UCSD-AML1 (cell line): ENCODE results near the gene SYTL2.
"Not testable (repeated sequence)": the region's sequence is repeated elsewhere in the genome, so short reads cannot be mapped to it uniquely, and the experiment has no call there.

Source experiments
- DNase-seq: peaks from one replicate; lab custom pipeline; 2025; ENCODE audit not compliant: unreplicated experiment; lab: John Stamatoyannopoulos, UW

The SYTL2 gene

GRCh38 chr11:85795712-85796487, 15.0 kb downstream of the SYTL2 start:
- no peak for DNase-seq

- no peak for DNase-seq
Observed at GRCh38 chr11:85791409-85791990, 19.4 kb downstream of the SYTL2 start.

- no peak for DNase-seq
Observed at GRCh38 chr11:85787809-85788760, 22.9 kb downstream of the SYTL2 start.

GRCh38 chr11:85787168-85787567, 23.8 kb downstream of the SYTL2 start:
- DNase-seq: no peak

- no peak for DNase-seq
Observed at GRCh38 chr11:85784480-85785265, 26.3 kb downstream of the SYTL2 start.

- no peak for DNase-seq
Observed at GRCh38 chr11:85783758-85784157, 27.2 kb downstream of the SYTL2 start.

GRCh38 chr11:85780780-85781517, 30.0 kb downstream of the SYTL2 start:
- not testable (repeated sequence) for DNase-seq

- DNase-seq: no peak
Observed at GRCh38 chr11:85779956-85780640, 30.8 kb downstream of the SYTL2 start.

GRCh38 chr11:85777603-85777972, 33.4 kb downstream of the SYTL2 start:
- not testable (repeated sequence) for DNase-seq

- DNase-seq: no peak
Observed at GRCh38 chr11:85776951-85777602, 33.9 kb downstream of the SYTL2 start.

GRCh38 chr11:85774256-85775101, 36.5 kb downstream of the SYTL2 start:
- no peak for DNase-seq

- no peak for DNase-seq
Observed at GRCh38 chr11:85772695-85773094, 38.2 kb downstream of the SYTL2 start.

- DNase-seq: no peak
Observed at GRCh38 chr11:85771568-85771967, 39.4 kb downstream of the SYTL2 start.

- no peak for DNase-seq
Observed at GRCh38 chr11:85769771-85770170, 41.2 kb downstream of the SYTL2 start.

GRCh38 chr11:85768473-85769146, 42.3 kb downstream of the SYTL2 start:
- DNase-seq: no peak

- DNase-seq: no peak
Observed at GRCh38 chr11:85767246-85767945, 43.5 kb downstream of the SYTL2 start.

GRCh38 chr11:85766721-85767161, 44.2 kb downstream of the SYTL2 start:
- DNase-seq: no peak
